GM19099 (cell line): ENCODE results near the gene DOLK.

Experiments
- POLR2A ChIP-seq: IDR thresholded peaks from 3 replicates; pipeline ENCODE4 v1.6.1; 2011; ENCODE audit warnings: low read depth; ENCODE audit not compliant: insufficient read length; ENCODE audit errors: extremely low read depth

DOLK gene

DNA sequence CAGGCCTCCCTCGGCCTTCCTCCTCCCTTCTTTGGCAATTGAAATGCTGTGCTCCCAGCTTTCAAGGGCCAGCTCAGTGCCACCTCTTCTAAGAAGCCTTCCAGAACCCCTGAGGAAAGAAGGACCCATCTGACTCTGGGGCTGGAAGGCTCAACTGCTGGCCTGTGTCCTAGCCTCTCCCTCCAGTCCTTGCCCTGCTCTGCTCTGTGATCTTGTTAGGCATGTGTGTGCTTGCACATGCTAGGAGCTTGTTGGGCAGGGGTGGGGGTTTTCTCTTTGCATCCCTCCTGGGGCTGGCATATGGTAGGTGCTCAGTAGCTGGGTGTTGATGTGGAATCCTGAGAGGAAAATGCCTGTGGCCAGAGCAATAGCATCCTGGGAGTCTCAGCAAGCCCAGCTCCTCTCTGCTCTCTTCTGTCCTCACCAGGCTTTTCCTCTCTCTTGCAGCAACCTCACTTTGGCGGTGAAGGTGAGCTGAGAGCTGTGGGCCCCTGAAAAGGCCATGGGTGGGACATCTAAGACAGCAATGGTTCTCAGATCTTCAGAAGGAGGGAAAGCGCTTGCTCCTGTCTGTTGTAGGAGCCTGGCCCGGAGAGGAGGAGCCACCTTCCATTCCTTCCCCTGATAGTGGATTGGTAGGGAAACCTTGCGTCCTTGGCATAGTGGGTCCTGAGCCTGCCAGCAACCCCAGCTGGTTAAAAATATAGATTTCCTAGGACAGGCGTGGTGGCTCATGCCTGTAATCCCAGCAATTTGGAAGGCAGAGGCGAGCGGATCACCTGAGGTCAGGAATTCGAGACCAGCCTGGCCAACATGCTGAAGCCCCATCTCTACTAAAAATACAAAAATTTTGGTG is 9.9 kb downstream of the DOLK start:
- no peak for TF ChIP-seq POLR2A

DNA sequence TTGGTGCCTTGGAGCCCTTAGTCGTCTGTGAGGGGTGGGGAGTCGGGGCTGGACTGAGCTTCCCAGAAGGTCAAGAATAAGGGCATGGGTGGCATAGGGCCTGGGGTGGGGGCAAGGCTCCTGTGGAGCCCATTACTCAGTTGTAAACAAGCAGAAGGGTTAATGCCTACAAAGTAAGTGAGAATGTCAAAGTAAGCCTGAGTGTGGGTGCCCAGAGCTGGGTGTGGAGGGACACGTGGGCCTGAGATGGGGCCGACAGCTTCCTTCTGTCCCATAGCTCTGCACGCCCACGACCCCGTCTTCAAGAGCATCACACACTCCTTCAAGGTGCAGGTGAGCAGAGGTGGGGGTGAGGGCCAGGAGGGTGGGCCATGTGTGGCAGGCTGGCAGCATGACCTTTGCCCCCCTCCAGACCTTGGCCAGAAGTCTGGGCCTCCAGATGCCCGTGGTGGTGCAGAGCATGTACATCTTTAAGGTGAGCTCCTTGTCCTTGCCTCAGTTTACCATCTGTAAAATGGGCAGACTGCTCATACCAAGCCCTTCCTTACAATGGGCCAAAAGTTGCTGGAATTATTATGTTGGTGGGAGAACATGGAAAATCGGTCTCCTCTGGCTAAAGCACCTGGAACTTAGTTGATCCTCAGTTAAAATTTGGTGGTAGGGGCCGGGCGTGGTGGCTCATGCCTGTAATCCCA is 11.1 kb downstream of the DOLK start:
- no peak for TF ChIP-seq POLR2A

DNA sequence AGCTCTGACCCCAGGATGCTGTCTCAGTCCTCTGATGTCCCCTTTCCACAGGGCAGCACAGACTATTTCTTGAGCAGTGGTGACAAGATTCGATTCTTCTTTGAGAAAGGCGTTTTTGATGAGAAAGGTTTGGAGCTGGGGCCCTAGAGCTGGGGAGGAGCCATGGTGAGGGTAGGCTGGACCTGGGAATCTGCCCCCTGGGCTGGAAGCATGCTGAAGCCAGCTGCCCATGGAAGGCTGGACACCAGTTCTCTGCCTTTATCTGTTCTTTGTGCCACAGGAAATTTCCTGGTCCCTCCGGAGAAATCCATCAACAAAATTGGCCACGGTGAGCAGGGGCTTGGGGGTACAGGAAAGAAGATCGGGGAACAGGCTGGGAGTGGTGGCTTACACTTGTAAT is 13.7 kb downstream of the DOLK start:
- no peak for TF ChIP-seq POLR2A

DNA sequence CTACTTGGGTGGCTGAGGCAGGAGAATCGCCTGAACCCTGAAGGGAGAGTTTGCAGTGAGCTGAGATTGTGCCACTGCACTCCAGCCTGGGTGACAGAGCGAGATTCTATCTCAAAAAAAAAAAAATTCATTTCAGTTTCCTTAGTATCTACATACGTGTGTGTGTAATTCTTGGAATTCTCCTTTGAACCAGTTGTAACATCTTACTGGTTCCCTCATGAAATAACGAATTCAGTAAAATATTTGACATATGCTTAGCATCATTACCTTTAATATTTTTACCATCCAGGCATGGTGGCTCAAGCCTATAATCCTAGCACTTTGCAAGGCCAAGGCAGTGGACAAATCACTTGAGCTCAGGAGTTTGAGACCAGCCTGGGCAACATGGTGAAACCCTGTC is 17.8 kb downstream of the DOLK start:
- no peak for TF ChIP-seq POLR2A

DNA sequence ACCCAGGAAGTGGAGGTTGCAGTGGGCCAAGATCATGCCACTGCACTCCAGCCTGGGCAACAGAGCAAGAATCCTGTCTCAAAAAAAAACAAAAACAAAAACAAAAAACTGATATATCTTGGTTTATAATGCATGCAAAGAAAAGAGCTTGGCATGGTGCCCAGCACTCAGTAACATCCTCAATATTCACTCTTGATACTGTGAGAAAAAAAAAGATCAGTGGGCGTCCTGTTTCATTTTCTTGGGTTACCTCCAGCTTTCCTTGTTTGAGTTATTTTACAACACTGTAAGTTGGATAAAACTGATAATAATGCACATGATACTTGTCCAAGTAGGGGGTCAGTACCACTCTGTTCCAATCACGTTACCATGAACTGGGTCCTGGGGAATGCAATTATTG is 18.8 kb downstream of the DOLK start:
- TF ChIP-seq POLR2A: no peak

DNA sequence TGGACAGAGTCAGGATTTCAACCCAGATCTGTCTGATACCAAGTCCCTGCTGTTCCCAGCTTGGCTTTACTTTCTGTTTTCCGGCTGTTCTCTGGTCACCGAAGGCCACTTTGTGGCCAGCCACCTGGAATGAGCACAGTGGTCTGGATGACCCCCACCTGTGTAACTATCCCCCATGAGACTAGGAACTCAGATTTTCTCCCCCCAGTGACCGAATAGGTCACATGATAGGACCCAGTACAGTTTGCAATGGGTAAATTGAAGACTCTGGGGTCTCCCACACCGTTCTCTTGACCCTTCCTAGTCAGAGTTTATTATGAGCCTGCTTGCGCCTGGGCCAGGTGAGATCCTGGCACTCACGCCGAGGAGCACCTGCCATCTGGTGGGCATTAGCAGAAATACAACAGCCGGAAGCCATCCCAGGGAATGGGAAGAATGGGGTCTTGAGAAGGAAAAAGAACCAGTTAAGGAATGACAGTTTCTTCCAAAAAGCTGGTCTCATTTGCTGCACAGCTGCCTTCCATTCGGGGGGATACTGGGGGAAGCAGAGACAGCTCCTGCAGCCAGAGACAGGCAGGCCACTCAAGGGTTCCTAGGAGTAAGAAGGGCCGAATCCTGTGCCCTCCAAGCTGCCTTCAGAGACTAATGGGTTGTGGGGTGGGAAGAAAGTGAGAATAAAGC is 19.5 kb downstream of the DOLK start:
- TF ChIP-seq POLR2A: no peak

DNA sequence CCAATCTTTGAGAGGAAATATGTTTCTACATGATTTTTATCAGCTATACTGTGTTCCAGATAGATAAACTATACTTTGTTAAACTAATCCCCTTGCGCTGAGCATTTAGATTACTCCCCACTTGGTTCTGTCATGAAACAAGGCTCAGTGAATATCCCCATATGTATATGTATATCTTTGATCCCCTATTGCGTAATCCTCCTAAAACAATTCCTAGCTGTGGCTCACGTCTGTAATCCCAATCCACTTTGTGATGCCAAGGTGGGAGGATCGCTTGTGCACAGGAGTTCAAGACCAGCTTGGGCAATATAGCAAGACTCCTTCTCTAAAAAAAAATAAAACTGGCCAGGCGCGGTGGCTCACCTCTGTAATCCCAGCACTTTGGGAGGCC is 23.9 kb downstream of the DOLK start:
- no peak for TF ChIP-seq POLR2A

DNA sequence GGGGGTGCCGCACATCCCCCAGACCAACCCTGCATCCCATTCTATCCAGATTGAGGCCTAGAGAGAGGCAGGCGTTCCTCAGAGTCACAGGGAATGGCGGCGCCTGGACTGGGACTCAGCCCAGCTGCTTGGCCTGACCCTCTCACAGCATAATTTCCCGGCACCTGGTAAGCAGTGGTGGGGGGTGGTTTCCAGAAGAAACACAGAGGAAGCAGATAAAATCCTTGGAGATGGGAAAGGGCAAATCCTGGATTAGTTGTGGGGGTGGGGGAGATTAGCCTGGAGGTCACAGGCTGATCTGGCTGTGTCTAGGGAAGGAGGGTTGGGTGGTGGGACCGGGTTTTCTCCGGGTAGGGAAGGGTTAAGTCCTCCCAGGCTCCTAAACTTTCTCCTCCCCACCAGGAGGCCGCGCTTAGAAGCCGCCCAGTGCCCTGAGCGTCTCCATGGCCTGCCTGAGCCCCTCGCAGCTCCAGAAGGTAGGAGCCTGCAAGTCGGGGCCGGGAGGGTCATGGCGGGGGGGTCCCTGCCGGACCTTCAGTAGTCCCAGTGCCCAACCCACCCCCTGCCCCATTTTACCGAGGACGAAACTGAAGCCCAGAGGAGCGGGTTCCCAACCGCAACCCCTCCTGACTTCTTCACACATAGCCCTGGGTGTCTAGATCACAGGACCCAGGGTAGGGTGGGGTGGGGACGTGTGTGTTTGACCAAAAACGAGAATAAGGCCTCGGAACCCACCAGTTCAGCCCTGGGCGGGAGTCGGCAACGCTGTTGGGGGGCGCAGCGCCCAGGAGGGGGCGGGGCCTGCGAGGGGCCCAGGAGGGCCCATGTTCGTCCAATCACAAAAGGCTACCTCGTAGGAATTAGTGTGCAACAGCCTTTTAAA is 25.3 kb downstream of the DOLK start:
- no peak for TF ChIP-seq POLR2A

DNA sequence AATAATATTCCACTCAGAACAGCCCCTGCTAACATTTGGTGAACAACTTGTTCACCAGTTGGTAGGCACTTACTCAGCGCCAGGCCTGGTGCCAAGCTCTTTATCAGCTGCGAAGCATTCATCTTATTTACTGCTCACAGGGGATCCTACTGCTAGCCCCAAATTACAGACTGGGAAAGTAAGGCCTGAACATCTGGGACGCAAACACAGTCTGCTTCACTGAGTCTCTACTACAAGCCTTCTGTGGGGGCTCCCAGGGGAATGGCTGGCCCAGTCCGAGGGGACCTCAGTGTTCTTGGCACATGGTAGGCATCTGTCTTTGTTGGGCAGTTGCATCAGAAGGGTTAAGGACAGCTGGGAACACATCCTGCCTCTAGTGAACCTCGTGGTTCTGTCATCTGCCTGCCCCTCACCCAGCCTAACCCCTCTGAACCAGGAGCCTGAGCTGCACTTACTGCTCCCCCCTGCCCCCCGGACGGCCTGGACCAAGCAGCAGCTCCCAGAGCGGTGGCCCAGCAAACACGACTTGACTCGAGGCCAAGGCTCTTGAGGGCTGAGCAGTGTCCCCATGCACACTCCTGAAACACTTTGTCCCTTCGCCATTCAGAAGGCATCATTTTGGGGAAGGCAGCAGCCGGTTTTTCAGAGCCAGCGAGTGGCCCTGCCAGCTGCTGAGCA is 26.9 kb downstream of the DOLK start, which contains the start of gene PHYHD1:
TSS of gene PHYHD1 (plus strand) at position 602 of the 678 bp plus-strand sequence. CDS start 1,342 bp downstream, outside the sequence.
- TF ChIP-seq POLR2A: no peak

DNA sequence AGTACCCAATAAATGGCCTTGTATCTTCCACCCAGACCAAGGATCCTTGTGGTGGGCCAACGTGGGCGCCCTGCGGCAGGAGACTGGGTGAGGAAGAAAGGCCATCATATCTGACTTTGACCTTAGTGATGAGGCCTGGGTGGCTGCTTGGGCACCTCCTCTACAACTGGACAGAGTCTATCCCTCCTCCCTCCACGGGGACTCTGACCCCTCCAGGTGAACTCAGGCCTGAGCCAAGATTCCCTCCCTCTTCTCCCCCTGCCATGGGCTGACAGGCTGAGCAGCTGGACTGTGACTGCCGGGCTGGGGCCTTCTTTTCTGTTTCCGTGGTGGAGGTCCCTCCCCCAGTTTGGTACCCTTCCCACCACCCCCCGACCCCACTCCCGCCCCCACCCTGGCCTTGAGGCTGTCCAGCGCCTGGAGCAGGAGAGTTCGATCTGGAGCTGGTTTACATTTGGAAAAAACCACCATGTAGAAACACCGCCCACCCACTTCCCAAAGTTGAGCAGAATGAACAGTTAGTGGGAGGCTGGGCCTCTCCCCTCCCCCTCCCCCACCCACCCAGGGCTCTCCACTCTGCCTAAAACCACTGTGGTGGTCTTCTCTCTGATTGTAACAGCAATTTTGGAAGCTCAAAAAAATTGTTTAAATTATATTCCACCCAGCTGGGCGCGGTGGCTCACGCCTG is 27.9 kb downstream of the DOLK start:
- no peak for TF ChIP-seq POLR2A

DNA sequence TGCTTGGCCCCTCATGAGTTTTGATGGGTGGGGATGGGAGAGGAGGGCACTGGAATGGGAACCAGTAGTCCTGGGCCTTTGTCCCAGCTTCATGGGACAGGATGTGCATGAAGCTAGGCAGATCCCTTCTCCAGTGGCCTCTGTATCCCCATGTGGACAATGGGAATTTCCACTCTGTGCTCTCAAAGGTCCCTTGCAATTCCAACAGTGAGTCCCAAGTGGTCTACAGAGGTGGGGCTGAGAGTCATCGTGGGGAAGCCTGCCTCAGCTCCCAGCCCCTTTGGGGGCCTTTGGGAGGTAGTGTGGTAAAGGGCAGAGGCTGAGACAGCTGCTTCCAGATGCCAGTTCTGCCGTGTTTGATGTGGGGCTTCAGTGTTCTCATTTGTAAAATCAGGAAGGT is 28.5 kb downstream of the DOLK start:
- TF ChIP-seq POLR2A: no peak

DNA sequence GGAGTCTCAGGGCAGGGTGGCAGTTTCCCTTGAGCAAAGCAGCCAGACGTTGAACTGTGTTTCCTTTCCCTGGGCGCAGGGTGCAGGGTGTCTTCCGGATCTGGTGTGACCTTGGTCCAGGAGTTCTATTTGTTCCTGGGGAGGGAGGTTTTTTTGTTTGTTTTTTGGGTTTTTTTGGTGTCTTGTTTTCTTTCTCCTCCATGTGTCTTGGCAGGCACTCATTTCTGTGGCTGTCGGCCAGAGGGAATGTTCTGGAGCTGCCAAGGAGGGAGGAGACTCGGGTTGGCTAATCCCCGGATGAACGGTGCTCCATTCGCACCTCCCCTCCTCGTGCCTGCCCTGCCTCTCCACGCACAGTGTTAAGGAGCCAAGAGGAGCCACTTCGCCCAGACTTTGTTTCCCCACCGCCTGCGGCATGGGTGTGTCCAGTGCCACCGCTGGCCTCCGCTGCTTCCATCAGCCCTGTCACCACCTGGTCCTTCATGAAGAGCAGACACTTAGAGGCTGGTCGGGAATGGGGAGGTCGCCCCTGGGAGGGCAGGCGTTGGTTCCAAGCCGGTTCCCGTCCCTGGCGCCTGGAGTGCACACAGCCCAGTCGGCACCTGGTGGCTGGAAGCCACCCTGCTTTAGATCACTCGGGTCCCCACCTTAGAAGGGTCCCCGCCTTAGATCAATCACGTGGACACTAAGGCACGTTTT is 30.1 kb downstream of the DOLK start:
- TF ChIP-seq POLR2A: no peak

DNA sequence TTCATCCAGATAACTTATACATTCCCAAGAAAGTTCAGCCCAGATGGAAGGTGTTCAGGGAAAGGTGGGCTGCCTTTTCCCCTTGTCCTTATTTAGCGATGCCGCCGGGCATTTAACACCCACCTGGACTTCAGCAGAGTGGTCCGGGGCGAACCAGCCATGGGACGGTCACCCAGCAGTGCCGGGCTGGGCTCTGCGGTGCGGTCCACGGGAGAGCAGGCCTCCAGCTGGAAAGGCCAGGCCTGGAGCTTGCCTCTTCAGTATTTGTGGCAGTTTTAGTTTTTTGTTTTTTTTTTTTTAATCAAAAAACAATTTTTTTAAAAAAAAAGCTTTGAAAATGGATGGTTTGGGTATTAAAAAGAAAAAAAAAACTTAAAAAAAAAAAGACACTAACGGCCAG is 30.7 kb downstream of the DOLK start:
- TF ChIP-seq POLR2A: no peak
